HepG2 (cell line): ENCODE data around the gene CD300H. TPM values are rescaled to one million over a fixed set of nuclear protein-coding genes. Genes with fewer than 3 reads are reported as not detected.

Experiments
- ATAC-seq: fragments of 200-7000 bp; cut with Tn5 transposase; 3 replicates; pipeline ENCODE4 v1.9.1; 2020; ENCODE audit warnings: mild to moderate bottlenecking, moderate library complexity
- BruUV-seq: library from RNA; stranded (reverse); fragments of 400-500 nt; replicated peaks from 2 replicates; lab custom pipeline; 2021; lab: Mats Ljungman, UMichigan
- CTCF ChIA-PET: fragments of 300-600 bp; formaldehyde crosslinking; extraction: SDS; loops from one replicate; lab custom pipeline; 2021; ENCODE audit warnings: low total read pairs, inconsistent platforms, low intra/inter-chr PET ratio; lab: Yijun Ruan, JAX
- POLR2A ChIA-PET: fragments of 350-600 bp; sonication (Branson Sonifier 250); formaldehyde crosslinking; loops from one replicate; lab custom pipeline; 2020; ENCODE audit warnings: antibody characterized with exemption, inconsistent platforms; lab: Yijun Ruan, JAX
- DNase-seq: peaks from one replicate; pipeline ENCODE4 v3.0.0-alpha.2; 2015; ENCODE audit warnings: low spot score
- FAIRE-seq: peaks from 3 replicates; lab custom pipeline; 2011; peaks lifted over from hg19 to GRCh38; lab: Jason Lieb, UNC
- H2AFZ ChIP-seq: one replicate; pipeline ENCODE4 v1.6.1; 2011; ENCODE audit warnings: low read length, inconsistent platforms
- H3K27ac ChIP-seq: fragments of 300-600 bp; 3 replicates; pipeline ENCODE4 v1.8.0; 2011; ENCODE audit warnings: mixed run types, mild to moderate bottlenecking, mixed read lengths, low read length, inconsistent platforms; ENCODE audit not compliant: insufficient read depth; ENCODE audit errors: extremely low read length
- H3K27me3 ChIP-seq, 2 experiments: fragments of 200-600 bp in 1 of 2; 2 replicates in 1 of 2; 3 replicates in 1 of 2; pipeline versions ENCODE4 v1.6.0 to v1.8.0; 2011; ENCODE audit warnings: low read length in 2 of 2, mild to moderate bottlenecking in 2 of 2, moderate library complexity in 2 of 2, inconsistent platforms in 1 of 2; ENCODE audit not compliant: insufficient read depth in 2 of 2, control insufficient read depth in 1 of 2
- H3K36me3 ChIP-seq, 2 experiments: fragments of 200-600 bp in 1 of 2; replicated peaks in 1 of 2; 2 replicates in 1 of 2; 3 replicates in 1 of 2; pipeline versions ENCODE4 v1.5.1 to v1.8.0; 2011; ENCODE audit warnings: low read length in 2 of 2, inconsistent platforms in 1 of 2; ENCODE audit not compliant: insufficient read depth in 2 of 2, control insufficient read depth in 1 of 2
- H3K4me1 ChIP-seq: 2 replicates; pipeline ENCODE4 v1.5.1; 2012; ENCODE audit warnings: low read length, inconsistent platforms; ENCODE audit not compliant: insufficient read depth
- H3K4me2 ChIP-seq: 2 replicates; pipeline ENCODE4 v1.6.0; 2011; ENCODE audit warnings: low read depth, low read length, inconsistent platforms
- H3K4me3 ChIP-seq, 3 experiments: fragments of 200-600 bp in 1 of 3; sonication (generic), shearing (Covaris generic) in 1 of 3; replicated peaks in 1 of 3; 2 replicates each; pipeline ENCODE4 v1.5.1; 2011 to 2016; ENCODE audit warnings: low read length in 3 of 3, inconsistent platforms in 2 of 3, low read depth in 2 of 3, mild to moderate bottlenecking in 2 of 3, control low read depth in 1 of 3, mixed read lengths in 1 of 3; ENCODE audit not compliant: insufficient read depth in 1 of 3
- H3K79me2 ChIP-seq: one replicate; pipeline ENCODE4 v1.6.1; 2011; ENCODE audit warnings: low read length, inconsistent platforms; ENCODE audit not compliant: insufficient read depth
- H3K9ac ChIP-seq: 2 replicates; pipeline ENCODE4 v1.6.0; 2011; ENCODE audit warnings: mild to moderate bottlenecking, low read depth, low read length, inconsistent platforms; ENCODE audit not compliant: insufficient read depth
- H3K9me3 ChIP-seq: 2 replicates; pipeline ENCODE4 v1.5.1; 2012; ENCODE audit warnings: mild to moderate bottlenecking, low read length
- H4K20me1 ChIP-seq: 2 replicates; pipeline ENCODE4 v1.6.0; 2011; ENCODE audit warnings: inconsistent platforms, mild to moderate bottlenecking, low read length, moderate library complexity; ENCODE audit not compliant: insufficient read depth
- EHMT2 ChIP-seq: fragments of 200-600 bp; sonication (generic); IDR thresholded peaks from 2 replicates; pipeline ENCODE4 v1.7.0; 2017; ENCODE audit warnings: antibody characterized with exemption, low read depth, low read length, borderline replicate concordance
- ISL2 ChIP-seq: sonication (generic); formaldehyde crosslinking; IDR thresholded peaks from 2 replicates; pipeline ENCODE4 v1.5.0; 2020; ENCODE audit warnings: missing genetic modification reagents
- LCORL ChIP-seq, 2 experiments: fragments of 450-650 bp in 1 of 2; sonication (generic) in 1 of 2; formaldehyde crosslinking in 1 of 2; IDR thresholded peaks; 2 replicates each; pipeline versions ENCODE4 v1.5.0 to v1.6.1; 2017 to 2020; ENCODE audit warnings: antibody characterized with exemption in 1 of 2, missing genetic modification reagents in 1 of 2
- MEF2D ChIP-seq: sonication (generic); formaldehyde crosslinking; IDR thresholded peaks from 2 replicates; pipeline ENCODE4 v1.5.1; 2020; ENCODE audit warnings: mild to moderate bottlenecking, missing genetic modification reagents
- MIER2 ChIP-seq: IDR thresholded peaks from 2 replicates; pipeline ENCODE4 v1.6.1; 2016; ENCODE audit warnings: missing biosample characterization, missing genetic modification reagents
- PHF20 ChIP-seq: sonication (generic); formaldehyde crosslinking; IDR thresholded peaks from 2 replicates; pipeline ENCODE4 v1.5.0; 2020; ENCODE audit warnings: mild to moderate bottlenecking, missing genetic modification reagents
- SIX1 ChIP-seq: sonication (generic); formaldehyde crosslinking; IDR thresholded peaks from 2 replicates; pipeline ENCODE4 v1.4.0; 2020; ENCODE audit warnings: missing genetic modification reagents, borderline replicate concordance
- SRY ChIP-seq: sonication (generic); formaldehyde crosslinking; IDR thresholded peaks from 2 replicates; pipeline ENCODE4 v1.8.0; 2022; ENCODE audit warnings: mild to moderate bottlenecking, missing genetic modification reagents
- YY1 ChIP-seq: IDR thresholded peaks from 2 replicates; pipeline ENCODE4 v1.6.1; 2011; ENCODE audit warnings: low read length, low read depth, moderate library complexity, mild to moderate bottlenecking; ENCODE audit not compliant: insufficient read depth, insufficient replicate concordance
- ZBTB46 ChIP-seq: sonication (generic); formaldehyde crosslinking; IDR thresholded peaks from 2 replicates; pipeline ENCODE4 v1.4.0; 2020; ENCODE audit warnings: mild to moderate bottlenecking, missing genetic modification reagents, borderline replicate concordance
- ZNF547 ChIP-seq: sonication (generic); formaldehyde crosslinking; IDR thresholded peaks from 2 replicates; pipeline ENCODE4 v1.5.1; 2020; ENCODE audit warnings: mild to moderate bottlenecking, missing genetic modification reagents
- ZNF782 ChIP-seq: sonication (generic); formaldehyde crosslinking; IDR thresholded peaks from 2 replicates; pipeline ENCODE4 v1.4.0; 2020; ENCODE audit warnings: missing genetic modification reagents, mild to moderate bottlenecking, borderline replicate concordance
- ZNF883 ChIP-seq: sonication (generic); formaldehyde crosslinking; IDR thresholded peaks from 2 replicates; pipeline ENCODE4 v1.5.1; 2020; ENCODE audit warnings: mild to moderate bottlenecking, missing genetic modification reagents; ENCODE audit errors: not compliant biosample characterization
- ZSCAN21 ChIP-seq: sonication (generic); formaldehyde crosslinking; IDR thresholded peaks from 2 replicates; pipeline ENCODE4 v1.8.0; 2022; ENCODE audit warnings: mild to moderate bottlenecking, missing genetic modification reagents, moderate library complexity, borderline replicate concordance
- WGBS: methylation state at CpG from one replicate; pipeline ENCODE4 v1.1.6; 2017; ENCODE audit warnings: low lambda C conversion rate; 5-methylcytosine and 5-hydroxymethylcytosine counted together
- in situ Hi-C: cut with HindIII; loops from 2 replicates; pipeline ENCODE4 v1.10.0; 2017; ENCODE audit warnings: low pct_unique_long_range_greater_than_20kb; ENCODE audit not compliant: extremely low pct_ligation_motif_present
- intact Hi-C: fragments of 100-400 bp; cut with micrococcal nuclease; formaldehyde crosslinking; loops from one replicate; pipeline ENCODE4 v1.10.0; 2022; ENCODE audit not compliant: unreplicated experiment
- polyA plus RNA-seq, 8 experiments: library from polyadenylated mRNA; depleted of rRNA in 3 of 8; stranded (reverse) in 7 of 8; unstranded in 1 of 8; fragments of >200 nt; fragmentation: Illumina TruSeq in 4 of 8; extraction: Trizol in 4 of 8; gene quantifications; 2 replicates each; pipeline versions ENCODE4 v1.2.1 to v1.2.3, GENCODE V29; 2011 to 2016; ENCODE audit warnings: low read depth in 4 of 8, missing spikeins in 1 of 8, mixed read lengths in 1 of 8; ENCODE audit not compliant: insufficient read depth in 1 of 8
- total RNA-seq, 5 experiments: library from RNA; depleted of rRNA; stranded (reverse); fragments of >200 nt; fragmentation: Illumina TruSeq; extraction: Trizol; gene quantifications; 2 replicates each; pipeline ENCODE4 v1.2.3, GENCODE V29; 2016; ENCODE audit warnings: low read depth in 1 of 5
- TF ChIP-seq, protein P1 (sequence below): sonication (generic); formaldehyde crosslinking; IDR thresholded peaks from 2 replicates; pipeline ENCODE4 v1.4.0; 2020; ENCODE audit warnings: missing genetic modification reagents
- TF ChIP-seq, protein P2 (sequence below): sonication (generic); formaldehyde crosslinking; IDR thresholded peaks from 2 replicates; pipeline ENCODE4 v1.4.0; 2020; ENCODE audit warnings: mild to moderate bottlenecking, missing genetic modification reagents
- TF ChIP-seq, protein P3 (sequence below), 2 experiments: IDR thresholded peaks; 2 replicates each; pipeline ENCODE4 v1.6.1; 2011 to 2012; ENCODE audit warnings: low read length in 2 of 2, borderline replicate concordance in 1 of 2, low read depth in 1 of 2, mild to moderate bottlenecking in 1 of 2, moderate library complexity in 1 of 2

Gene CD300H
- total and polyA plus RNA-seq, 2 of the 13 experiments (the other 11 are each of a cell fraction or from before 2014, with no cell fraction given) = not detected

- CTCF ChIA-PET = no interaction called here
- ATAC-seq = no peak
- no peak for FAIRE-seq
- 1% methylated on average over 2 of the region's 2 CpGs for WGBS
- Histone ChIP-seq H3K79me2 (no peaks in the 10 kb centered on the region), H3K27ac (no peak overlapping the region), H3K9ac (no peak overlapping the region), H3K9me3 (no peaks in the 10 kb centered on the region), H2AFZ (no peak overlapping the region), H3K4me2 (no peak overlapping the region), H4K20me1 (no peaks in the 10 kb centered on the region; the same call in 1 of the 2 replicates), H3K4me3 (no peak overlapping the region), H3K36me3 (no peaks in the 10 kb centered on the region), H3K27me3 (peaks cover 6 to 35% of the 10 kb centered on the region in 2 experiments; a peak in 3 of 5 replicates), H3K4me1 (no peaks in the 10 kb centered on the region)
- DNase-seq = no peak
- in situ Hi-C loops = no loop called here
- no TSS peak for BruUV-seq
- intact Hi-C loops = no loop called here
- POLR2A ChIA-PET = no interaction called here
- no peak for TF ChIP-seq ISL2 (CRISPR knock-in tag)
- no peak for TF ChIP-seq YY1
- TF ChIP-seq ZNF782 (CRISPR knock-in tag) = no peak
- no peak for TF ChIP-seq MEF2D (CRISPR knock-in tag)
- peak; percentile 94 for TF ChIP-seq MIER2 (CRISPR knock-in tag)
- TF ChIP-seq ZNF883 = no peak
- TF ChIP-seq, protein P1, sequence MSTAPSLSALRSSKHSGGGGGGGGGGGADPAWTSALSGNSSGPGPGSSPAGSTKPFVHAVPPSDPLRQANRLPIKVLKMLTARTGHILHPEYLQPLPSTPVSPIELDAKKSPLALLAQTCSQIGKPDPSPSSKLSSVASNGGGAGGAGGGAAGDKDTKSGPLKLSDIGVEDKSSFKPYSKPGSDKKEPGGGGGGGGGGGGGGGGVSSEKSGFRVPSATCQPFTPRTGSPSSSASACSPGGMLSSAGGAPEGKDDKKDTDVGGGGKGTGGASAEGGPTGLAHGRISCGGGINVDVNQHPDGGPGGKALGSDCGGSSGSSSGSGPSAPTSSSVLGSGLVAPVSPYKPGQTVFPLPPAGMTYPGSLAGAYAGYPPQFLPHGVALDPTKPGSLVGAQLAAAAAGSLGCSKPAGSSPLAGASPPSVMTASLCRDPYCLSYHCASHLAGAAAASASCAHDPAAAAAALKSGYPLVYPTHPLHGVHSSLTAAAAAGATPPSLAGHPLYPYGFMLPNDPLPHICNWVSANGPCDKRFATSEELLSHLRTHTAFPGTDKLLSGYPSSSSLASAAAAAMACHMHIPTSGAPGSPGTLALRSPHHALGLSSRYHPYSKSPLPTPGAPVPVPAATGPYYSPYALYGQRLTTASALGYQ (CRISPR knock-in tag) = no peak
- no peak for TF ChIP-seq ZNF547 (CRISPR knock-in tag)
- TF ChIP-seq, protein P2, sequence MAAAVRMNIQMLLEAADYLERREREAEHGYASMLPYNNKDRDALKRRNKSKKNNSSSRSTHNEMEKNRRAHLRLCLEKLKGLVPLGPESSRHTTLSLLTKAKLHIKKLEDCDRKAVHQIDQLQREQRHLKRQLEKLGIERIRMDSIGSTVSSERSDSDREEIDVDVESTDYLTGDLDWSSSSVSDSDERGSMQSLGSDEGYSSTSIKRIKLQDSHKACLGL = no peak
- TF ChIP-seq ZSCAN21 (CRISPR knock-in tag) = no peak
- TF ChIP-seq PHF20 (CRISPR knock-in tag) = no peak
- no peak for TF ChIP-seq SIX1 (CRISPR knock-in tag)
- no peak for TF ChIP-seq LCORL (IDR thresholded peaks at IDR 0.05)
- no peak for TF ChIP-seq LCORL (CRISPR knock-in tag; IDR thresholded peaks at IDR 0.05)
- TF ChIP-seq EHMT2 = peak; percentile 86
- TF ChIP-seq, protein P3, sequence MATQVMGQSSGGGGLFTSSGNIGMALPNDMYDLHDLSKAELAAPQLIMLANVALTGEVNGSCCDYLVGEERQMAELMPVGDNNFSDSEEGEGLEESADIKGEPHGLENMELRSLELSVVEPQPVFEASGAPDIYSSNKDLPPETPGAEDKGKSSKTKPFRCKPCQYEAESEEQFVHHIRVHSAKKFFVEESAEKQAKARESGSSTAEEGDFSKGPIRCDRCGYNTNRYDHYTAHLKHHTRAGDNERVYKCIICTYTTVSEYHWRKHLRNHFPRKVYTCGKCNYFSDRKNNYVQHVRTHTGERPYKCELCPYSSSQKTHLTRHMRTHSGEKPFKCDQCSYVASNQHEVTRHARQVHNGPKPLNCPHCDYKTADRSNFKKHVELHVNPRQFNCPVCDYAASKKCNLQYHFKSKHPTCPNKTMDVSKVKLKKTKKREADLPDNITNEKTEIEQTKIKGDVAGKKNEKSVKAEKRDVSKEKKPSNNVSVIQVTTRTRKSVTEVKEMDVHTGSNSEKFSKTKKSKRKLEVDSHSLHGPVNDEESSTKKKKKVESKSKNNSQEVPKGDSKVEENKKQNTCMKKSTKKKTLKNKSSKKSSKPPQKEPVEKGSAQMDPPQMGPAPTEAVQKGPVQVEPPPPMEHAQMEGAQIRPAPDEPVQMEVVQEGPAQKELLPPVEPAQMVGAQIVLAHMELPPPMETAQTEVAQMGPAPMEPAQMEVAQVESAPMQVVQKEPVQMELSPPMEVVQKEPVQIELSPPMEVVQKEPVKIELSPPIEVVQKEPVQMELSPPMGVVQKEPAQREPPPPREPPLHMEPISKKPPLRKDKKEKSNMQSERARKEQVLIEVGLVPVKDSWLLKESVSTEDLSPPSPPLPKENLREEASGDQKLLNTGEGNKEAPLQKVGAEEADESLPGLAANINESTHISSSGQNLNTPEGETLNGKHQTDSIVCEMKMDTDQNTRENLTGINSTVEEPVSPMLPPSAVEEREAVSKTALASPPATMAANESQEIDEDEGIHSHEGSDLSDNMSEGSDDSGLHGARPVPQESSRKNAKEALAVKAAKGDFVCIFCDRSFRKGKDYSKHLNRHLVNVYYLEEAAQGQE (IDR thresholded peaks at IDR 0.05; ENCODE audit: borderline replicate concordance in 1 of 2, low read depth in 1 of 2, low read length in 2 of 2) = peak; percentile 52 to 94
- TF ChIP-seq ZBTB46 = no peak
- TF ChIP-seq SRY = no peak
Measured at GRCh38 chr17:74610108-74610507, 42.8 kb upstream of the CD300H start.
